HG02943 (cell line): ENCODE measurements around the gene ADARB1.

ENCODE experiments used
- ATAC-seq: cut with Tn5 transposase; IDR thresholded peaks from one replicate; pipeline ENCODE4 v1.9.1; 2021; ENCODE audit warnings: mild to moderate bottlenecking, low read depth, moderate library complexity; ENCODE audit not compliant: unreplicated experiment

The ADARB1 gene

DNA sequence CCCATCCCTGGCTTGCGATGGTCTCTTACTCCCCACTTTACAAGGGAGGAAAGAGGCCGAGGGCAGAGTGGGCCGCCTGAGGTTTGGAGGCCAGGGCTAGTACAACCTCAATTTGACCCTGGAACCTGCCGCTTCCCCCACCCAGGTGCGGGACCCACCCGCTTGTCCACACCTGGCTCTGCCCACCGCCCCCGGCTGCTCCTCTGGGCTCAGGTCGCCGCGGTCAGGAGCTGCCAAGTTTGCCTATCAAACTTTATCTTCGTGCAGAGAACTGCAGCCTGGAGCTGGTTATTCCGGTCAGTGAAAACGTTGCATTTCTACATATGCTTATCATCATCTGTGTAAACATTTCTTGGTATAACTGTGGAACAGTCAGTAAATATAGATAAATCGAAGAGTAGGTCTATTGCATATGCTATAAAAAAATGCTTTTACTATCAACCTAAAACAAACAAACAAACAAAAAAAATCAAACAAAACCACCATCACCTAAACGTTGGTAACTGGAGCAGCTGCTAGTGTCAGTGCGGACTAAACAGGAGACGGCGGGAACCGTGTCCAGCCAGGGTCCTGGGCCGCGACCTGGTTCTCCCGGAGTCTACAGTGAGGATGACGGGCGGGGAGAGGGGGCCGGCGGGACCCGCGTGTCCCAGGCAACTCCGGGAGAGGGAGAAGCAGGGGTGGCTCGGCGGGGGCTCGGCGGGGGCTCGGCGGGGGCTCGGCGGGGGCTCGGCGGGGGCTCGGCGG, 906 bp upstream of the ADARB1 start:
- ATAC-seq: no peak

DNA sequence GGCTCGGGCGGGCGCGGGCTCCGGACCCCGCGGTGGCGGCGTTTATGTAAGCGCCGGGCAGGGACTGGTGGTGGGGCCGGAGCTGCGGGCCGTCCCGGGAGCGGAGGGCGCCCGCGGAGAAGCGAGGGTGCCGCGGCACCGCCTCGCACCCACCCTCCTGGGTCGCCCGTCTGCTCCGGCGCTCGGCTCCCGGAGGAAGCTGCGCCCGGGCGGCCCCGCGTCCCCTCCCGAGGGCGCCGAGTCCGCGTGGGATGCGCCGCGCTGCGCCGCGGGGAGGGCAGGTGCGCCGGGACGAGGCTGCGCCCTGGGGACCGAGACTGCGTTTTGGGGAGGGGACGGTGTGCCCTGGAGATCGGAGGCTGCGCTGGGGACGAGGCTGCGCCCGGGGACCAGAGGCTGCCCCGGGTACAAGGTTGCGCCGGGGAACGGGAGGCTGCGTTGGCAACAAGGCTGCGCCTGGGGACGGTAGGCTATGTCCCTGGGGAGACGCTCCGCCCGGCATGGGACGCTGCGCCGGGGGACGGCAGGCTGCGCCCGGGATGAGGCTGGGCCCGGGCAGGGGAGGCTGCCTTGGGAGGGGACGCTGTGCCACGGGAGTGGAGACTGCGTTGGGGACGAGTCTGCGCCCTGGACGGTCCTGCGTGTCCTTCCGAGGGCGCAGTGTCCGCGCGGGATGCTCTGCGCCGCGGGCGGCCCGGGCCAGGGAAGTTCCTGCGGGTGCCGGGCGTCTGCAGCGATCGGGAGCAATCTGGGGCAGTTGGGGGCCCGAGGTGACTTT, 627 bp downstream of the ADARB1 start:
- no peak for ATAC-seq

DNA sequence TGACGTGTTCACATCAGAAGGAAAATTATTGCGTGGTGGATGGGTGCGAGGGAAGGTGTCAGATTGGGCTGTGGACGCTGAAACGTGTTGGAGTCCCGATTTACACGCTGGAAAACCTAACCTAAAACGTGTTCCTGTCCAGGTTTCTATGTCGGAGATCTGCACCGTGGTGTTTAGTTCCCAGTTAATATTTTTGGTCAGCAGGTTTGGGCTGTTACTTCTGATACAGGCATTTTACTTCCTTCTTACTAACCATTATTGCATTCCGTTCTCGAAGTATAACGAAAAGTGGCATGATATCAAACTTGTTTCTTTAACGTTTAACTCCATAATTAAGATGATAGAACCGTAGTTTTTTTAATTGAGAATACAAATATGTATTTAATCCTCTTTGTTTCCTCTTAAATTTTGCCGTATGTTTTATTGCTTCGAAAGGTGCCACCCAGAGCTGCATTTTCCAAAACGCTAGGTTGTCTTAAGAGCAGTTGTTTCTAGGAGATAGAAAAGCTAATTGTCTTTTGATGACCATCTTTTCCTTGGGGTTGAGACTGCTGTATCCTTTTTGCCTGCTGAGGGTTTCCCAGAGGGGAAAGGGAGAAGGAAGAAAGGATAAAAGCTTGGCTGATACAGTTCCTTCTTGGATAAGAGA, 1.3 kb downstream of the ADARB1 start:
- ATAC-seq: no peak

DNA sequence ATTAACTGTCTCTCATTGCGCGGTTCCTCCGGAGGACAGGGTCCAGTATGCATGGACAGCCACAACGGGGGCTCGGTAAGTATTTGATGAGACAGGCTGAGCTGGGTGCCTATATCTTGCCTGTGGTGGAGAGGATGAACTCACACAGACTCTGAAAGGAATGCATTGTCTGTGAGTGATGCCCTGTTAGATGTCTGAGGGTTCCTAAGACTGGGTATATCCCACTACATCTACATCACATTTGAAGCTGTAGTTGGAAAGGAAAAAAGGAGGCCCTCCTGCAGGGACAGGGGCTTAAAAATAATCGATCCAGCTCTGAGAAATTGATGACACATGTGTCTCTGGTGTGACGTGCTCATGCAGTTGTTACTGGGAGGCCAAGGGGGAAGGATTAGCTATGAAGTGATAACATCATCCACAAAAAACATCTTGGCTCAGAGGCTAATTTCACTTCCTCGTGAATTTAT, 1.9 kb downstream of the ADARB1 start:
- ATAC-seq: no peak

DNA sequence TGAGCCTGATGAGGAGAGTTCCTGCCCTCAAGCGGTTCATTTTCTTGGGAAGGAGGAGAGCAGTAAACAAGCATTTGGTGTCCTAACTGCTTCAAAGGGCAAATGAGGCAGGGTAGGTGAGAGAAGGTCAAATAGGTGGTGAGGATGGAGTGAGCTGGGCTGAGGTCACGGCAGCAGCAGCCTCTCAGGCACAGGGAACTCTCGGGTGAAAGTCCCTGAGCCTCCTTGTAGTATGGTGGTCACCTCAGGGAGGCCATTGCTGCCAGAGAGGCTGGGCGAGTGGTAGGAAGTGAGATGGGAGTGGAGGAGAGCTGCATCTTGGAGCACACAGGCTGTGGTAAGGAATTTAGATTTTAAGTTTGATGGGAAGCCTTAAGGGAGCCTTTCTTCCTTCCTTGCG, 4.0 kb downstream of the ADARB1 start:
- no peak for ATAC-seq

DNA sequence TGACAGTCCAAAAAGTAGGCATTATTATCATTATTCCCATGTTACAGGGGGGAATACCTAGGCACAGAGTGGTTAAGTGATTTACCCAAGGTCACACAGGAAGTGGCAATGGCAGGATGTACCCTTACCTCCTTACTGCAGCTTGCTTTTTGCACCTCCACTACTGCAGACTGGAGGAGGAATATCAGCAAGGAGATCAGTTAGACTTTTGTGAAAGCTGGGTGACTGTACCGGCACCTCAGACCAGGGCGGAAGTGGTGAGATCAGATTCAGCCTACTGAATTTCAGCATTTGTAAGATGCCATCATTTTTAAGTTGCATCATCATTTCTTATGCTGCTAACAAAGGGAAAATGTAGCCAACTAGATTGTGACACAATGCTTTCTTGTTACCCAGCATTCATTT, 4.5 kb downstream of the ADARB1 start:
- no peak for ATAC-seq

DNA sequence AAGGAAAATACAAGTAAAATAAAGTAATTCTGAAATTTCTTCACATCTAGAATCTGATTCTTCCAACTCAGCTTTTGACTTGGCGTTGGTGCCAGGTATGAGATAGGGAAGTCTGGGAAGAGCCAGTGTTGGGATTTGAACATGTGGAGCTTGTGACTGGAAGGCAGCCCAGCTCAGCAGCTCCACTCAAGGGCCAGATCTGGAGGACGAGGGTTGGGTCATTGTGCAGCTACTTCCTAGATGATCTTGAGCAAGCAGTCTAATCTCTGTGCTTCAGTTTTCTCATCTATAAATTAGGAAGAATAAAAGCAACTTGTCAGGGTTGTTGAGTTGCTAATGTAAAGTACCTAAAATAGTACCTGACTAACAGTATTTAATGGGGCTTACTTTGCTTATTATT, 5.0 kb downstream of the ADARB1 start:
- no peak for ATAC-seq

DNA sequence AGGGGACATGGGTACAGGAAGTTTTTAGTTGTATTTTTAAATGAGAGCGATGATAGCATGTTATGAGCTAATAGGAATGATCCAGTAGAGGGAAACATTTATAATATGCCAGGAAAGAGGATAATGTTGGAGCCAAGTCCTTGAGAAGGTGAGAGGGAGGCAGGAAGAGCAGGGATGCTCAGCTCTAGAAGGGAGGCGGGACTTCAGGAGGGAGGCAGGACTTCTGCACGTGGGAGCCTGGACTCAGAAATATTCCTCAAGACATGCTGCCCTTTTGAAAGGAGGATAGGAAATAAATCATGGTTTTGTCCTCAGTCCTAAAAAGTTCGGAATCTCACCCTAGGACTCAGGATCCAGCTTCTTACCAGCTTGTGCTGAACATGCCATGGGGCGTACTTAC, 5.9 kb downstream of the ADARB1 start:
- no peak for ATAC-seq

DNA sequence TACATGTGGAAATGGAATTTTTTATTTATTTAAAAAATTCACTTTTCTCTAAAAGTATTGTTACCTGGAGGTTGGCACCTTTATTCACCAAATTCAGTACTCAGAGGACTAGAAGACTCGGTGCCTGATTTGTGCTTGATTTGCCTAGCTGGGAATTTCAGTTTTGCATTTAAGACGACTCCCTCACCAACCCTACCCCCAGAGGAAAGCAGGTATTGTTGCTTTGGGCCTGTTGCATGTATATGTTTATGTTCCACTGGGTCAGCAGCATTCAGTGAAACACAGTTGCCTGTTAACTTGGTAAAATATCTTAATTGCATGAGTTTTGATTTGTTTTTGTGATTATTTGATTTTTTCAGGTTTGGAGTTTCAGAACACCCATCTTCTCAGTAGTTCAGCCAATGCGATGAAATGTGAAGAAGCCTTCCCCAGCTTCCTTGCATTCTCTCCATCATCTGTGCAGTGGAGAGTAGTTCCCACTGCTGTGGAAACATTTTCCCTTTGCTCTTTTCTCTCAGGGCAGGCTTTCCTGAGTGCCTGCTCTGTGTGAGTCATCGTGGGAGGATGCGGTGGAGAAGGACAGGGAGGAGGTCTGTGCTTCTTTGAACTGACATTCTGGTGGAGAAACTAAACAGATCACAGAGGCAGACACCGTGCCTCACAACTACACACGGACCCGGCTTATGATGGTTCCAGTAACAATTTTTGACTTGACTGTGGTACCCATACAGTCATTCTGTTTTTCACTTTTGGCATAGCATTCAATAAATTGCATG, 6.4 kb downstream of the ADARB1 start:
- ATAC-seq: no peak

DNA sequence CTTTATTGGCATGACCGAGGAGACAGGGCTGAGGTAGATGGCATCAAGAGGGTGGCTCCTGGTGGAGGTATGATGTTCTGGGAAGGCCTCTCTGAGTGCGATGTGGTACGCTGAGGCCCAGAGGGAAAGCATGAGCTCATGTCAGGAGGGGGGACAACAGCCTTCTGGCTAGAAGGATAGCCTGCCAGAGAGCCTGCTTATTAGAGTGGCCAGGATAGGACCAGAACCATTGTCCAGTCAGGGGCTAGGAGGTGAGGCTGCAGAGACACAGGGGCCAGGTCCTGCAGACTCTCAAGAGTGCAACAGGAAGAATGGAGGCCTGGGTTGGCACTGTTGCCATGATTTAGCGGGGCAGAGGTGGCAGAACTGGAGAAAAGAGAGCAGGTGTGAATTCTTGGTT, 7.3 kb downstream of the ADARB1 start:
- no peak for ATAC-seq

DNA sequence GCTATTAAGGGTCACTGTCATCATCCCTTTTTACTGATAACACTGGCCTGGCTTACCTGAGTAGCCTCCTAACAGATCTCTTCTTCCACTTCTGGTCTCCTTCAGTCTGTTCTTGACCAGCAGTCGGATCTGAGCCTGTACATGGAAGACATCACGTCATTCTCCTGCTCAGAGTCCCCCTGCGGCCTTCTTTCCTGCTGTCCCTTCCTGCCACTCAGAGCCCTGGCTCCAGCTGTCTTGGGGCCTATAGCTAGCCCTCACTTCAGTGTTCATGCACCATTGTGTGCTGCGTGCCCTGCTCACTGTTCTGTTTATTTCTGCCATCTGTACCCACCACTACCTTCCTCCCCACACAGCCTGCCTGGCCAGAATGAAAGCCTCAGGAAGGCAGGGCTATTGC, 8.4 kb downstream of the ADARB1 start:
- ATAC-seq: no peak

DNA sequence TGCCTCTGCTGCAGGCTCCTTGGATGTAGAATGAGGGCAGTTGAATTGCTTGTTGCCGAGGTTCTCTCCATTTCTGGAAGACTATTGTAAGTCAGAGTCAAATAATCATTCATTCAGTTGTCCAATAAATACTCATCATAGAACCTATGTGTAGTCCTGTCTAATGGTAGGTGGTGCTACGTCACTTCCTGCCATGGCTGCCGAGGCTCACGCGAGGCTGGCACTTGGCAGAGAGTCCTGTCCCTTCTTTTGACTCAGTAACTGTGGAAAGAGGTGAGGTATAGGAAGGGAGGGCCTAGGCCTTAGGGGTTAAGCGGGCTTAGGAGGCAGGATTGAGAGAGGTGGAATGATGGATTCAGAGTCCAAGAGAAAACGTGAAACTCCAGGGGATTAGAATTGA, 9.7 kb downstream of the ADARB1 start:
- ATAC-seq: no peak

DNA sequence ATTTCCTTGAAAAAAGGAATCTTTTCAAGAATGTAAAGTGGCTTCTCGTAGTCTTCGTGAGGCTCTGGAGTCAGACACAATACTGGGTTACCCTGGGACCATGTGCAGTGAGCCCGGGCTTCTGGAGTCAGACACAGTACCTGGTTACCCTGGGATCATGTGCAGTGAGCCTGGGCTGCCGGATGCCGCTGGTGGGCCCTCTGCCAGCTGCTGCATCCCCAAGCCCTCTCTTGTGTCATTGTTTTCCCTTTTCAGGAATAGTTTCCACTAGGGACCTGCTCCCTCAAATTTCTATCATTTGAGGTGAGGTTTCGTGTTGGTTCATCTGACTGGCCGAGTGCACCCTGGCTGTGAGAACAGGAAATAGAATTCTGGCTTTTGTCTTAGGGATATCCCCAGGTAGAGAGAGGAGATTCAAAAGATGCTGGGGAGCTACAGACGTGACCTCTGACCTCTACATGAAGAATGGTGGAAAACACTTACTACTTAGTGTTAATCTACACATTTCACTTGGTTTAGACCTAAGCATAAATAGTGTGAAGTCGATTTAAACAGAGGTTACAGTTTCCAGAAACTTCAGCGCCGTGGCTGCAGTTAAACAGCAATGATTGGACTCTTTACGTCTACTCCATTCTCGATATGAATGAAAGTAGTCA, 10.6 kb downstream of the ADARB1 start:
- no peak for ATAC-seq

DNA sequence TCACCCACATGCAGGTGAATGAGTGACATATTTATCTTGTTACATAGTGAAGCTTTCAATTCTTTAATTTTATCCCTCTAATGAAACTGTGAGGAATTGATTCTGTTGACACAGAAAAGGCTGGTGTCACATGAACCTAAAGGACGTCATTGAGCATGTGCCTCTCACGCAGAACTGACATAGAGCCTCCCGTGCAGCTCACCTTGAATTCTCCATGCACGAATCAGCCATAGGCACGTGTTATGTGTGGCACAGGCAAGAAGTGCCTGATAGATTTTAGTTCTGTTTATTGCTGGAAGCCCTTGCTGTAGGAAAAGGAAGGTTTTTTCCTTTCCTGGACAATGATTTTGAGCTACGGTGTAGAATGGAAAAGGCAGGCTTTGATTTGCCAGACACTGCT, 11.3 kb downstream of the ADARB1 start:
- no peak for ATAC-seq

DNA sequence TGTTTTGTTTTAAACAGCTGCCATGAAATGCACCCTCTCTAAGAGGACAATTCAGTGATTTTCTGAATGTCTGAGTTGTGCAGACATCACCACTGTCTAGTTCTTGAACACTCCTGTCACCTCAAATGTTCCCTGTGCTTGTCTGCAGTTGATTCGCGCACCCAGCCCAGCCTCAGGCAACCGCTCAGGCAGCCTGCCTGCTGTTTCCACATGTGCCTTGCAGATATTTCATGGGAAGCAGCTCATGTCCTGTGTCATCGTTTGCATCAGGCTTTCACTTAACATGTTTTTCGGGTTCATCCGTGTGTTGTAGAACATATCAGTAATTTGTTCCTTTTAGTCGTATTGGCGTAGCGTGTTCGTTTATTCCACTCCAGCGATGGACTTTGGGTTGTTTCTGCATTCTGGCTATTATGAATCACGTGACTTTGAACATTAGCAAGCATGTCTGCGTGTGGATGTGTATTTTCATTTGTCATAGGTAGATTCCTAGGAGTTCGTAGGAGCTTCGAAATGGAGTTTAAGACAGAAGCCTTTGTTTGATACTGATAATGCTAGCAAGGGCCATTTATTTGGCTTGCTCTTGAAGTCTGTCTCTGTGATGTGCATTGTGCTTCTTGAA, 12.1 kb downstream of the ADARB1 start:
- no peak for ATAC-seq

DNA sequence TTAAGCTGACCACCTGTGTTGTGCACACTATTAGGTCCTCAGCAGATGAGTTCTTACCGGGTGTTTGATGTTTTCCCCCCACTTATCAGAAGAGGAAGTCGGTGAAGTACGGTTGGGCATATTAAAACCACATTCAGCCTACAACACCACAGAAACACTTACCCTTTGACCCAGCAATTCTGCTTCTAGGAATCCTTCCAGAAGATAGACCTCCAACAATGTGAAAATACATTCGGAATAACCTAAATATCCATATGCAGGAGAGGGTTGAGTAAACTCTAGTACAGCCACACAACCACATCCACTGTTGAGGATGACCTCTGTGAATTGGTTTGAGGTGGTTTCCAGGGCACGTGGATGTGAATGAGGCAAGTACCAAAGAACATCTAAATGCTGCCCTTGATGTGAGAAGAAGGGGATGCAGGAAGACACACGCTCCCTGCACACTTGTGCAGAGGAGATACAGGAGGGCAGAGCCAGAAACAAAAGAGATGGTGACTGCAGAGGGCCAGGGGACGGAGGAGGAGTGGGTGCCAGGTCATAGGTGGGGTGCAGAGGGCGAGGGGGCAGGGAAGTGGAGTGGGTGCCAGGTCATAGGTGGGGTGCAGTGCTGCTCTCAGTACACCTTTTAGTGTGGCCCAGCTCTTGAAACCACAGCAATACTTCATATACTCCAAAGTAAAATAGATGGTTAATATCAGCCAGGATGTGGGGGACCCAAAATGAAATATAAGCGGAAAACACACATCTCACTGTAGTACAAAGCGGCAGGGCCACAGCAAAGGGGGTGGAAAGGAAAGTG, 12.8 kb downstream of the ADARB1 start:
- ATAC-seq: no peak

DNA sequence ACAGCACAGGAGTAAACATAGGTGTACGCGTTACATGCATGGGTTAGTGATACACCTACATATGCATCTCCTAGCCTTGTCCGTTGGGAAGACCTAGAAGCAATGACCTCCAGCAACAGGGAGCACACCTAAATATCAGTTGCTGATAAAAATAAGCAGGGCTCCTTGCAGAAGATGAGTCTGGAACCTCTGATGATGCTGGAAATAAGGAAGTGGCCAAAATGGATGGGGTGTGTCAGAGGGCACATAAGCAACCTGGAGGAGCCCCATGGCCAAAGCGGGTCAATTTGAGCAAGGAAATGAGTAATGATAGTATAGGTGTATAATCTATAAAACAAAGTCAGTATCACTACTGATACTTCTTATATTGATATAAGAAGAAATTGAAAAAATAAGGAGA, 13.7 kb downstream of the ADARB1 start:
- ATAC-seq: no peak

DNA sequence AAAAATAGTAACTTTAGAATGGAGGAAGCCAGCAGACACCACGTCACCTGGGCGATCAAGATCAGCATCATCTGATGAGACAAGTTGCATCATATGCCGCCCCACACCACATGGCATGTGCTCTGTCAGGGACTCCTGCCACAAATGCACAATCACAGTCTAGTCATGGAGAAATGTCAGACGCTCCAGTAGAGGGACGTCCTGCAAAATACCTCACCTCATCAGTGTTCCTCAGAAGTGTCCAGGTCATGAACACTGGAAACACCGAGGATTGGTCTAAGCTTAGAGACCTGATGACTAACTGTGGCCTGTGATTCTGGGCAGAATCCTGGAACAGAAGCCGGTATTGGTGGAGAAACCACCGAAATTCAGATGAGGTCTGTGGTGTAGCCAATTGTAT, 14.3 kb downstream of the ADARB1 start:
- ATAC-seq: no peak

DNA sequence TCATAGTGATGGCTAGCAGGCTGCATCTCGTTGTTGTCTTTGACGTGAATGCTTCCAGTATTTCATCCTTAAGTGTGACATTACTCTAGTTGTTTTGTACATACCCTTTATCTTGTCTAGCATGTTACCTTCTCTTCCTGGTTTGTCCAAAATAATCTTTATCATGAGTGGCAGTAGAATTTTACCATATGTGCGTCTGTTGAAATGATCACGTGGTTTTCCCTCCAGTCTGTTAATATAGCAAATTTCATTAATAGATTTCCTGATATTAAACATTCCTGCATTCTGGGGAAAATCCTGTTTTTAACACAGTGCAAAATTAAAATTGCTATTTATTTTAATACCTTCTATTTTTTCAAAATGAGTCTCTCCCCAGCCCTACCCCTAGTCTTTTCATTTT, 15.6 kb downstream of the ADARB1 start:
- ATAC-seq: no peak
